PC-9 (cell line): ENCODE data around the gene RBM10. TPM values are rescaled to one million over a fixed set of nuclear protein-coding genes. Genes with fewer than 3 reads are reported as not detected.

Experiments
- BruUV-seq: library from RNA; stranded (reverse); fragments of 400-500 nt; replicated peaks from 2 replicates; lab custom pipeline; 2021; lab: Mats Ljungman, UMichigan
- CTCF ChIA-PET: fragments of 300-600 bp; sonication (Branson Sonifier 250); formaldehyde crosslinking; loops from one replicate; lab custom pipeline; 2022; ENCODE audit warnings: antibody characterized with exemption; lab: Charles Lee
- POLR2A ChIA-PET: fragments of 300-600 bp; sonication (Branson Sonifier 250); formaldehyde crosslinking; loops from one replicate; lab custom pipeline; 2022; ENCODE audit warnings: antibody characterized with exemption; ENCODE audit not compliant: unreplicated experiment; lab: Charles Lee
- DNase-seq, 2 experiments: peaks; one replicate each; pipeline versions ENCODE4 v3.0.0 to v3.0.0-alpha.2; 2015 to 2022; ENCODE audit warnings: mixed read lengths in 1 of 2
- H2AFZ ChIP-seq: fragments of 200-600 bp; sonication (generic); 2 replicates; pipeline ENCODE4 v1.8.1; 2017; ENCODE audit warnings: antibody characterized with exemption
- H3F3A ChIP-seq: fragments of 200-600 bp; sonication (generic); 2 replicates; pipeline ENCODE4 v1.8.1; 2017; ENCODE audit warnings: antibody characterized with exemption, mild to moderate bottlenecking, low read depth; ENCODE audit not compliant: insufficient read depth
- H3K27ac ChIP-seq: fragments of 200-600 bp; sonication (generic); 2 replicates; pipeline ENCODE4 v1.6.1; 2016; ENCODE audit warnings: mixed run types
- H3K27me3 ChIP-seq: fragments of 200-600 bp; sonication (generic); 2 replicates; pipeline ENCODE4 v1.6.1; 2016; ENCODE audit warnings: low read depth, mixed run types; ENCODE audit not compliant: insufficient read depth
- H3K36me3 ChIP-seq: fragments of 200-600 bp; sonication (generic); 2 replicates; pipeline ENCODE4 v1.6.1; 2016; ENCODE audit warnings: low read depth, mixed run types
- H3K4me1 ChIP-seq: fragments of 200-600 bp; sonication (generic); replicated peaks from 2 replicates; pipeline ENCODE4 v1.6.1; 2016; ENCODE audit warnings: mixed run types; ENCODE audit not compliant: insufficient read depth
- H3K4me2 ChIP-seq: fragments of 200-600 bp; sonication (generic); 2 replicates; pipeline ENCODE4 v1.6.1; 2017; ENCODE audit warnings: mixed run types
- H3K4me3 ChIP-seq: fragments of 200-600 bp; sonication (generic); 2 replicates; pipeline ENCODE4 v1.6.1; 2016; ENCODE audit warnings: mixed run types
- H3K79me2 ChIP-seq: fragments of 200-600 bp; sonication (generic); 2 replicates; pipeline ENCODE4 v1.6.1; 2017; ENCODE audit warnings: low read depth, mixed run types
- H3K9me2 ChIP-seq: fragments of 200-600 bp; sonication (generic); 2 replicates; pipeline ENCODE4 v1.8.1; 2017; ENCODE audit warnings: mild to moderate bottlenecking; ENCODE audit not compliant: insufficient read depth
- H3K9me3 ChIP-seq: fragments of 200-600 bp; sonication (generic); 2 replicates; pipeline ENCODE4 v1.8.1; 2016; ENCODE audit warnings: low read depth; ENCODE audit not compliant: insufficient read depth
- H4K20me1 ChIP-seq: fragments of 200-600 bp; sonication (generic); 2 replicates; pipeline ENCODE4 v1.8.1; 2017; ENCODE audit not compliant: insufficient read depth
- EZH2 ChIP-seq: fragments of 200-600 bp; sonication (generic); IDR thresholded peaks from 2 replicates; pipeline ENCODE4 v1.8.0; 2017; ENCODE audit warnings: antibody characterized with exemption, low read depth
- intact Hi-C: fragments of 100-400 bp; cut with micrococcal nuclease; formaldehyde crosslinking; loops from one replicate; pipeline ENCODE4 v1.10.0; 2022; ENCODE audit not compliant: unreplicated experiment
- total RNA-seq: library from RNA; stranded (reverse); gene quantifications from 2 replicates; pipeline ENCODE4 v1.2.3, GENCODE V29; 2021
- TF ChIP-seq, protein P1 (sequence below): fragments of 200-600 bp; sonication (generic); conservative IDR thresholded peaks from 2 replicates; pipeline ENCODE4 v1.6.1; 2017; ENCODE audit warnings: mixed run types, antibody characterized with exemption, mild to moderate bottlenecking, moderate library complexity

RBM10 gene
- total RNA-seq, 1 experiment from 2014 or later, result 34.8 TPM

DNA sequence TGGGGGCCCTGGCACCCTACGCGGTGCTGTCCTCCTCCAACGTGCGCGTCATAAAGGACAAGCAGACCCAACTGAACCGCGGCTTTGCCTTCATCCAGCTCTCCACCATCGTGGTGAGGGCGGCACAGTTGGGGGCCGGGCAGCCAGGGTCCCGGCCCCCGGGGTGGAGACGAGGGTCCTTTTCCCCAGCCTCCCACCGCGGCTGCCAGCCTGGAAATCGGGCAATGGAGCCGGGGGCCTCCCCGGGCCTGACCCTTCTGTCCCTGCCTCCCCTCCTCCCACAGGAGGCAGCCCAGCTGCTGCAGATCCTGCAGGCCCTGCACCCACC, 34.9 kb downstream of the RBM10 start:
- H3K27me3 ChIP-seq, result no peaks in the 10 kb centered on the region
- POLR2A ChIA-PET, result no interaction called here
- no peaks in the 10 kb centered on the region for H3K9me2 ChIP-seq
- no peak for DNase-seq
- no peaks in the 10 kb centered on the region for H3K79me2 ChIP-seq
- no peaks in the 10 kb centered on the region for H3K9me3 ChIP-seq
- no peak overlapping the region for H3K27ac ChIP-seq
- no peak for TF ChIP-seq EZH2
- TF ChIP-seq, protein P1, sequence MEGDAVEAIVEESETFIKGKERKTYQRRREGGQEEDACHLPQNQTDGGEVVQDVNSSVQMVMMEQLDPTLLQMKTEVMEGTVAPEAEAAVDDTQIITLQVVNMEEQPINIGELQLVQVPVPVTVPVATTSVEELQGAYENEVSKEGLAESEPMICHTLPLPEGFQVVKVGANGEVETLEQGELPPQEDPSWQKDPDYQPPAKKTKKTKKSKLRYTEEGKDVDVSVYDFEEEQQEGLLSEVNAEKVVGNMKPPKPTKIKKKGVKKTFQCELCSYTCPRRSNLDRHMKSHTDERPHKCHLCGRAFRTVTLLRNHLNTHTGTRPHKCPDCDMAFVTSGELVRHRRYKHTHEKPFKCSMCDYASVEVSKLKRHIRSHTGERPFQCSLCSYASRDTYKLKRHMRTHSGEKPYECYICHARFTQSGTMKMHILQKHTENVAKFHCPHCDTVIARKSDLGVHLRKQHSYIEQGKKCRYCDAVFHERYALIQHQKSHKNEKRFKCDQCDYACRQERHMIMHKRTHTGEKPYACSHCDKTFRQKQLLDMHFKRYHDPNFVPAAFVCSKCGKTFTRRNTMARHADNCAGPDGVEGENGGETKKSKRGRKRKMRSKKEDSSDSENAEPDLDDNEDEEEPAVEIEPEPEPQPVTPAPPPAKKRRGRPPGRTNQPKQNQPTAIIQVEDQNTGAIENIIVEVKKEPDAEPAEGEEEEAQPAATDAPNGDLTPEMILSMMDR, result no peak
- no peaks in the 10 kb centered on the region for H3F3A ChIP-seq
- intact Hi-C loops, result no loop called here
- H3K4me2 ChIP-seq, result no peak overlapping the region
- CTCF ChIA-PET, result no interaction called here
- no peak overlapping the region for H2AFZ ChIP-seq
- no peak overlapping the region for H3K4me3 ChIP-seq
- BruUV-seq, result no TSS peak
- H3K36me3 ChIP-seq, result no peaks in the 10 kb centered on the region
- no peaks in the 10 kb centered on the region for H4K20me1 ChIP-seq
- H3K4me1 ChIP-seq, result no peaks in the 10 kb centered on the region

DNA sequence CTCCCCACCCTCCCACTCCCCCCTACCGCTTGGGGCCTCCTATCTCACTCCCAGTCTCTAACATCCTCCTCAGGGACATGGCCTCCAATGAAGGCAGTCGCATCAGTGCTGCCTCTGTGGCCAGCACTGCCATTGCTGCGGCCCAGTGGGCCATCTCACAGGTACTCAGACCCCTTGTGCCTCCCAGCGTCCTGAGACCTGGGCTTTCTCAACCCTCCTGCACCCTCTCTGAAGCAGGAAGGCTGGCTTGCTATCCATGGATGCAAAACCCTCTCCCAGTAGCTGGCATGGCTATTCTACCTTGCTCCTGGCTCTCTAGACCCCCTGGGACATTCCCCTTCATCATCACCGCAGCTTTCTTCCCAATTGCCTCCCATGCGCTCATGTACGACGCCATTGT, 35.3 kb downstream of the RBM10 start:
- no peak for DNase-seq
- CTCF ChIA-PET, result no interaction called here
- H3K4me2 ChIP-seq, result no peak overlapping the region
- H3K36me3 ChIP-seq, result no peaks in the 10 kb centered on the region
- no peaks in the 10 kb centered on the region for H3F3A ChIP-seq
- no peaks in the 10 kb centered on the region for H3K9me2 ChIP-seq
- no peaks in the 10 kb centered on the region for H3K9me3 ChIP-seq
- intact Hi-C loops, result no loop called here
- no peaks in the 10 kb centered on the region for H3K27me3 ChIP-seq
- no peak overlapping the region for H2AFZ ChIP-seq
- TF ChIP-seq, protein P1, result no peak
- no peak for TF ChIP-seq EZH2
- POLR2A ChIA-PET, result no interaction called here
- H3K27ac ChIP-seq, result no peak overlapping the region
- BruUV-seq, result no TSS peak
- H3K4me3 ChIP-seq, result no peak overlapping the region
- H4K20me1 ChIP-seq, result no peaks in the 10 kb centered on the region
- H3K4me1 ChIP-seq, result no peaks in the 10 kb centered on the region
- H3K79me2 ChIP-seq, result no peaks in the 10 kb centered on the region

DNA sequence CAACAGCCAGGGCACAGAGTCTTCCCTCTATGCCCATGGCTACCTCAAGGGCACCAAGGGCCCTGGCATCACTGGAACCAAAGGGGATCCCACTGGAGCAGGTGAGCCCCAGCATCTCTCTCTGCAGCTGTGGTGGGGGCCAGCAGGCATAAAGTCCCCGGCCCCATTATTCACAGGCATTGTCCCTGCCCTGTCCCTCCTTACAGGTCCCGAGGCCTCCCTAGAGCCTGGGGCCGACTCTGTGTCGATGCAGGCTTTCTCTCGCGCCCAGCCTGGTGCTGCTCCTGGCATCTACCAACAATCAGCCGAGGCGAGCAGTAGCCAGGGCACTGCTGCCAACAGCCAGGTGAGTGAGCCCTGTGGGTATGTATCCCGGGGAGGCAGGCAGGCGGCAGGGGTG, 36.3 kb downstream of the RBM10 start:
- intact Hi-C loops, result no loop called here
- no peak for DNase-seq
- ChIA-PET POLR2A (no interaction called here), CTCF (no interaction called here)
- no peaks in the 10 kb centered on the region for H3F3A ChIP-seq
- H3K36me3 ChIP-seq, result no peaks in the 10 kb centered on the region
- H3K9me2 ChIP-seq, result no peaks in the 10 kb centered on the region
- no TSS peak for BruUV-seq
- H3K79me2 ChIP-seq, result no peaks in the 10 kb centered on the region
- no peak overlapping the region for H2AFZ ChIP-seq
- no peak overlapping the region for H3K4me3 ChIP-seq
- H3K4me1 ChIP-seq, result no peaks in the 10 kb centered on the region
- H3K4me2 ChIP-seq, result no peak overlapping the region
- no peaks in the 10 kb centered on the region for H4K20me1 ChIP-seq
- H3K27me3 ChIP-seq, result no peaks in the 10 kb centered on the region
- H3K9me3 ChIP-seq, result no peaks in the 10 kb centered on the region
- TF ChIP-seq, protein P1, result no peak
- no peak for TF ChIP-seq EZH2
- no peak overlapping the region for H3K27ac ChIP-seq
